GM23248 (cell line): ENCODE results near the gene MRPL14.

Experiments
- EZH2 ChIP-seq: fragments of 200-600 bp; sonication (generic); IDR thresholded peaks from 2 replicates; pipeline ENCODE4 v1.6.1; 2018; ENCODE audit warnings: antibody characterized with exemption, mild to moderate bottlenecking; ENCODE audit not compliant: insufficient read depth, poor library complexity, severe bottlenecking
- EZH2phosphoT487 ChIP-seq: fragments of 200-600 bp; sonication (generic); IDR thresholded peaks from 2 replicates; pipeline ENCODE4 v1.6.1; 2018; ENCODE audit warnings: antibody characterized with exemption, moderate library complexity, mild to moderate bottlenecking, low read depth; ENCODE audit not compliant: insufficient read depth

- TF ChIP-seq EZH2 = no peak
- no peak for TF ChIP-seq EZH2phosphoT487
Observed at GRCh38 chr6:44077214-44077946, 49.9 kb downstream of the MRPL14 start.
